Adipose tissue (tissue), 3 donors: ENCODE results near the gene NPIPA8. TPM values are rescaled to one million over a fixed set of nuclear protein-coding genes. Genes with fewer than 3 reads are reported as not detected.
"Not testable (repeated sequence)": the region's sequence is repeated elsewhere in the genome, so short reads cannot be mapped to it uniquely, and the experiment has no call there.

ENCODE experiments used
- H3K27ac ChIP-seq: one replicate; pipeline ENCODE4 v1.5.1; 2013; ENCODE audit warnings: low read depth, low read length
- WGBS, 3 donors: extraction: QIAGEN DNeasy Blood & Tissue Kit; methylation state at CpG; one replicate each; pipeline ENCODE4 v1.1.7; 2013; 5-methylcytosine and 5-hydroxymethylcytosine counted together
- polyA plus RNA-seq, 3 donors: library from polyadenylated mRNA; stranded (reverse); fragments of 200-250 nt; gene quantifications; one replicate each; pipeline ENCODE4 v1.2.3, GENCODE V29; 2013
- donor health status: healthy with polysubstance abuse.
- donor health status: Bipolar disorder and iron deficiency.
- donor health status: healthy.

NPIPA8 gene
- polyA plus RNA-seq, 3 donors, result 0.12 to 8.8 TPM; not detected in 1

DNA sequence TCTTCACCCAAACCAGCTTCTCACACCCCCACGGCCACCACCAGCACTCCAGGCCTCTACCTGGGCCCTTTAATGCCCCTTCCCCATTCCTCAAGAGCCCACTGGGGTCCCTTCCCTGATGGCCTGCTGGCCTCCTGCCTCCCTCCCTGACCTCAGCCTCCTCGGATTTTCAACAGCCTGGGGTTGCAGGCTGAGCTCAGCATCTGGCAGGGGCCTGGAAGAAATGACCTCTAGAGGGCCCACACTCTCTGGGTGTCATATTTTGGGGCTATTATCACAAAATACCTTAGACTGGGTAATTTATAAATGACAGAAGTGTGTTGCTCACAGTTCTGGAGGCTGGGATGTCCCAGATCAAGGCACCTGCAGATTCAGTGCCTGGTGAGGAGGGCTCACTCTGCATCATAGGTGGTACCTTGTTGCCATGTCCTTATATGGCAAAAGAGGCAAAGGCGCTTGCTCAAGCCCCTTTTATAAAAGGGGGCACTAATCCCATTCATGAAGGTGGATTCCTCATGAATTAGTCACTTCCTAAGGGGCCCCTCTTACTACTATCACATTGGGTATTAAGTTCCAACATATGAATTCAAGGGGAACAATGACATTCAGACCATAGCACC lies 43.1 kb downstream of the NPIPA8 start:
- WGBS, 3 donors, result 46 to 90% methylated on average over 1 of the region's 3 CpGs; no CpG with 5 or more reads in 1 of the 3 donors
- not testable (repeated sequence) for H3K27ac ChIP-seq

DNA sequence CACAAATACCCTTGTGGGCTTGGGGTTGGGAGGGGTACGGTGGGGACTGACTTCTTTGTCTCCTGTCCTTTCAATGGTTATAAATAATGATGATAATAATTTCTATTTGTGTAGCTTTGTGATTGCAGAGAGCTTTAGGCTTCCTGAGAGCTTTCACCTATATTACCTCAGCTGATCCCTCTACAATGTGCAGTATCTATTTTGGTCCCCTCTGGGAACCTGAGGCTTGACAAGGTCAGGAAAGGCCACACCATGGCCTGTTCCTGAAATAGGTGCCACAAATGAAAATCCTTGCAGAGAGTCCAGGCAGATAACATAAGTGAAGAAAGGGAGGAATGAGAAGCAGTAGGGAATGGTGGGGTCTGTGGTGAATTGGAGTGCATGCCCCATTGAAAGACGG lies 45.6 kb downstream of the NPIPA8 start:
- WGBS, 3 donors, result no CpG with 5 or more reads among the region's 2 CpGs
- not testable (repeated sequence) for H3K27ac ChIP-seq

DNA sequence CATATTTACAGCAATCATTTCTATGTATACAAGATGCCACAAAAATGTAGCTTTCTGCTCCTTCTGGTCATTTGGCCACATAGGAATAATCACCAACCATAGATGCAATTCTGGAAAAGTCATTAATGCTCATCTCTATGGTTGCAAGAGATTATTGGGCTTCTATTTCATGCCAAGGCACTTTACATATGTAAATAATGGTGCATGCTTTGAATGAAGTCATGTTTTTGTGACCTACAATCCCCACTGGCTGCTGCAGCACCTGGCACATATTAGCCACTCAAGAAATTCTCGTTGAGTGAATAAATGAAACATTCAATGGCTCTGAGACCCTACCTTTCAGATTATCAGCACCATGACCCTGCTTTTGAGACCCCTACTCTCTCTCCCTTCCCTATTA lies 50.2 kb downstream of the NPIPA8 start:
- H3K27ac ChIP-seq, result not testable (repeated sequence)
- WGBS, 3 donors, result 50 to 100% methylated on average over 1 of the region's 1 CpG; no CpG with 5 or more reads in 1 of the 3 donors

- no CpG with 5 or more reads among the region's 3 CpGs for WGBS, 3 donors
- not testable (repeated sequence) for H3K27ac ChIP-seq
These were observed 56.2 kb downstream of the NPIPA8 start for GRCh38 chr16:18280319-18280718.

DNA sequence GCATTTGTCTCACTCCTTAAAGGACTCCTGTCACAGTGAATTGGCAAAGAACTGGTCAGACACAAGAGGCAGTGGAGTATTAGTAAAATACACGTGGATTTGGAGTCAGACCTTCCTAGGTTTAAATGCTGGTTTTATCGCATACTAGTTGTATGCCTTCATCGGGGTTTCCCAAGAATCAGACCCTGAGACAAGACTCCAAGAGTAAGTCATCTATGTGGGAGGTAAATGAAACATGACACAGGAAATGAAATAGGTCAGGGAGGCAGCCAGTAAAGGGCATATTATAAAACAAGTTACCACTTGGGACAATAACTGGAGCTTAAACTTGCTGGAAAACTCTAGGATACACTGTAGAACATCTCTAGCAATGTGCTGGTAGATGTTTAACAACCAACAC lies 59.8 kb downstream of the NPIPA8 start:
- H3K27ac ChIP-seq, result not testable (repeated sequence)
- WGBS, 3 donors, result 50 to 86% (median 55%) methylated on average over 1 of the region's 3 CpGs

DNA sequence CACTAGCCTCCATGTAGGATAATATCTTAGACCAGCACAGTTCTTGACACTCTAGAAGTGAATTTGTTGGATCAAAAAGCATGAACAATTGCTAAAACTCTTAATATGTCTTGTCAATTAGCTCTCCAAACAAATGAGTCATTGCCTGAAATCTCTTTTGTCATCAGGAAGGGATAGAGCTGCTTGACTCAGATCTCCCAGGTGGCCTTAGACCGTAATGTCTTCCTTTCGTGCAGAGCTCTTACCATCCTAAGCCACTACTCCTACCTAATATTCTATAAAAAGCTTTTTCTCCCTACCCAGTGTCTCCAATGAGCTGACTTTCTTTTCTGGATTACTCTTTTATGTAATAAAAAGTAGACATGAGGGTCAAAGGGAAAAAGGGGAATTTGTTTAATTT lies 66.4 kb downstream of the NPIPA8 start:
- 68 to 85% methylated on average over 2 of the region's 2 CpGs; no CpG with 5 or more reads in 1 of the 3 donors for WGBS, 3 donors
- H3K27ac ChIP-seq, result not testable (repeated sequence)

Other genes with a start within 250 kb of the NPIPA8 start
- gene NOMO2, start 225.4 kb upstream of the NPIPA8 start, polyA plus RNA-seq, result 100 to 1,000 TPM in 1 of 3 donors, 10 to 100 TPM in 2; 47.8 to 147 (median 53.5) TPM